GM21381 (cell line): Measurements from ENCODE around the gene ENPP3.
"Not testable (repeated sequence)": the region's sequence is repeated elsewhere in the genome, so short reads cannot be mapped to it uniquely, and the experiment has no call there.

Experiments used
- ATAC-seq: cut with Tn5 transposase; IDR thresholded peaks from one replicate; pipeline ENCODE4 v1.9.1; 2021; ENCODE audit warnings: mild to moderate bottlenecking, moderate library complexity; ENCODE audit not compliant: unreplicated experiment

The ENPP3 gene

DNA sequence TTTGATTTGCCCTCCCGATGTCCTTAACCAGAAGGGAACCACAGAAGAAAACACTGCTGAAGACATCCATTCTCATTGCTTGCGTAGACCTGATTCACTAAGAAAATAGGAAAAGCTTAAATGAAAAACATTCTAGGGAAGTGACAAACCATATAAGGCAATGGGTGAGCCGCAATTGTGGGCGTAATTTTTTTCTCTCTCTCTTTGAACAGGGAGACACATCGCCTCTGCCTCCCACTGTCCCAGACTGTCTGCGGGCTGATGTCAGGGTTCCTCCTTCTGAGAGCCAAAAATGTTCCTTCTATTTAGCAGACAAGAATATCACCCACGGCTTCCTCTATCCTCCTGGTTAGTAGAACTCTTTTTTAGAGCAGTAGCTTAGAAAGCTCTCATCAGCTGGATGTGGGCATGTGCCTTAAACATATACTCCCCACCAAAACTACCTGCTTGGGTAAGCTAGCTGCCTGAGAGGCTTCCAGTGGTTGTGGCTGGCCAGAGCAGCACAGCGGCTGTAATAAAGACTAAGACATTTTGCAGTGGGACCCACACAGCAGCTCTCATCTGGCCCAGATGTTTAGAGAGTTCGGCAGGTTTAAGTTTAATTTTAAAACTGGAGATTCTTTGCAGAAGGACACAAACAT lies 96.4 kb downstream of the ENPP3 start:
- no peak for ATAC-seq

DNA sequence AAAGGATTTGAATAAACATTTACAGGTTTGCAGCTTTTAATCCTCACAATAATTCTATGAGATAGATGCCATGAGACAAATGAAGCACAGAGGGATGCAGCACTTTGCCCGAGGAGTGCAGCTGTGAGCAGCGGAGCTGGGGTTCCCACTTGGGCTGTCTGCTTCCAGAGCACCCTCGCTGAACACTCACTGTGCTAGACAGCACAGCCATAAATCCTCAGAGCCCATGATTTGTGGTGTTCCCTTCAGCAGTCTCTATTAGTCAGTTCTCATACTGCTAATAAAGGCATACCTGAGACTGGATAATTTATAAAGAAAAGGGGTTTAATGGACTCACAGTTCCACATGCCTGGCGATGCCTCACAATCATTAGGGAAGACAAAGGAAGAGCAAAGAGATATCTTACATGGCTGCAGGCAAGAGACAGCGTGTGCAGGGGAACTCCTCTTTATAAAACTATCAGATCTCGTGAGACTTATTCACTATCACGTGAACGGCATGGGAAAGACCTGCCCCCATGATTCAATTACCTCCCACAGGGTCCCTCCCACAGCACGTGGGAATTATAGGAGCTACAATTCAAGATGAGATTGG lies 99.0 kb downstream of the ENPP3 start:
- no peak for ATAC-seq

DNA sequence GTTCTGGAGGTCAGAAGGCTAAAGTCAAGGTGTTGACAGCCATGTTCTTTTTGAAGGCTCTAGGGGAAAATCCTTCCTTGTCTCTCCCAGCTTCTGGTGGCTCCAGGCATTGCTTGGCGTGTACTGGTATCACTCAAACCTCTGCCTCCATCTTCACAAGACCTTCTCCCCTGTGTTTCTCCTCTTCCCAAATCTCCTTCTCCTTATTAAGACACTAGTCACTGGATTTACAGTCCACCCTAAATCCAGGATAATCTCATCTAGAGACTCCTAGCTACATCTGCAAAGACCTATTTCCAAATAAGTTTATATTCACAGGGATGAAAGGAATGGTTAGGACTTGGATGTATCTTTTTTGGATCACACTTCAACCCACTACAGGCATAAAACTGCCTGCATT lies 99.7 kb downstream of the ENPP3 start:
- ATAC-seq = no peak

DNA sequence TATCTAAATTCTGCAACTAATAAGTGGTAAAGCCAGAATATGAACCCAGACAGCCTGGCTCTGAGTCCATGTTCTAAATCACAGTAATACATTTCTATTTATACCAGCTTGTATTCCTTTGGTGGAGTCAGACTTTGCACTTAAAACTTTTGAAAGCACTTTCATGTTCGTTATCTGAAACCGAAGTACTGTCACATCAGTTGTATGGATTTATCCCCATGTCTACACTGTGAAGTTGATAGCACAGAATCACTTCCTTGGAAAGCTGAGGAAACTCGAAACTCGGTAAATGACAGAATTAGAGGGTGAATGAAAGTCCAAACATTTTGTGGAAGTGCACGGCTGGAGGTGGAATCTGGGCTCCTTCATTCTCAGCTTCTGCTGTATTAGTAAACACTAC lies 102.0 kb downstream of the ENPP3 start:
- no peak for ATAC-seq

DNA sequence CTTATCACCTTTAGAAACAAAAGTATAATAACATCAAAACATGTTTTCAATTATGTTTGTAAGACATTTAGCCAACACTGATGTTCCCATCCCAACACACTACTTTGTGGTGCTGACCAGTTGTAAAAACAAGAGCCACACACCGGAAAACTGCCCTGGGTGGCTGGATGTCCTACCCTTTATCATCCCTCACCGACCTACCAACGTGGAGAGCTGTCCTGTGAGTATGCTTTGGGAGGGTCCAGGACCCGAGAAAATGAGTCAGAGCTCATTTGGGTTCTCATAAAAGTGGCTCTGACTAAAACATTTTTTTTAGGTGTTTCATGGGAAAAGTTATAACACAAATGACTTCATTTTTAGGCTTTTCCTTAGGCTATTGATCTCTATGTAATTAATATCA lies 103.1 kb downstream of the ENPP3 start:
- ATAC-seq = no peak

DNA sequence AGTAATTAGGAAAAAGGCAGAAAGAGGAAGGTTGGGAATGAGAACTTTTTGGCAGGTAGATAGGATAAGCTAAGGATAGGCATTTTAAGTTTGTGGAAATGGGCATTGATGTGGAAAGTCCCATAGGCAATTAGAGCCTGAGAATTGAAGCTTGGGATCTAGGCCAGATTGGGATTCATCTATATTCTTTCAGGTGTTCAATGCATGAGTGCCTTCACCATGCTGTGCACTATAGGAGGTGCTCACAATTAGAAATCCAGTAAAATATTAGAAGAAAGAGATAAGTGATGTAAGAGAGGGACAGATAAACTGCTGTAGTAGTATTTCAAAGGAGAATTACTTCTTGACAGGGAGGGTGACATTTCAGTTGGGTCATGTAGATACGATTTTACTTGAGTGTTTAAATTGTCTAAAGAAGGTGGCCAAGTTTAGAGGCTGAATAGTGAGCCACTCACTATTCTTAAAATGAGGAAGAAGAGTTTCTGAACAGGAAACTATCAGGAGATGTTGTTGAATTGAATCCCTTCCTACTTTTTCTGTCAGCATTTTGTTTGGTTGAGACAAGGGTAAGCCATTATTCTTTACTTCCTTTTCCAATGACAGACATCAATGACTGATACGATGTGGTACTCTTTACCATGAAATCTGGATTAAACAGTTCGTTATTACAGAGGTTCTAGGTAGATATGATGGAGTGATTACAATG lies 104.7 kb downstream of the ENPP3 start:
- no peak for ATAC-seq

DNA sequence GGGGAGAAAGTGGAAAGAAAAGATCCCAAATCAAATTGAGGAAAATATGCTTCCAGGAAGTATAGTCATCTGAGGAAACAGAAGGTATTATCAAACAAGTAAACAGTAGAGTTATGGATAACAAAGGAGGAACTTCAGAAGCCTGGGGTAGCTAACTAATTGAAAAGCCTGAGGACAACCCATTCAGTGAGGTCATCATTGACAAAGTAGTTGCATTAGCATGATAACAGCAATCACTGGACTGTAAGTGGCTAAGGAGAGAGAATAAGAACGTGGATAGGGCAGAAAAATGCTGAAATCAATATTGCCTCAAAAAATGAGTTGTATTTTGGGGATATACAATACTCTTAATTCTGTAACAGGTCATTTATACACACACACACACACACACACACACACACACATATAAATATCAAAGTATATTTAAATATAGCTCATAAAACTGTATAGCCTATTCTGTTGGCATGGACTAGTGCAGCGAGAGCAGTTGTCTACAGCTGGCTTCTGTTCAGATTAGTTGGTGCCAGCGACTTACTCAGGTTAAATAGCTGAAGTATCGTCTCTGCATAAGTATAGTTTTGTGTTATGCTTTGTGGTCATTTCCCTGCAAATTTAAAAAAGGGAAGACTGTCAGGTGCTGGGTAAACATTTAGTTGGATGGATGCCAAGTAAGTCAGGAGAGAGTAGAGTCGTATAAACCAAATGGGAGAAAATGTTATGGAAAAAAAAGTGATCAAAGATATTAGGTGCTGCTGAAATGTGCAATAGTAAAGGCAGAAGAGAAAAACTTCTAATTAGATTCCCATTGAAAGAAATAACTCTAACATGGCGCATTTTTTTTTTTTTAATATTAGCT lies 107.6 kb downstream of the ENPP3 start:
- no peak for ATAC-seq

DNA sequence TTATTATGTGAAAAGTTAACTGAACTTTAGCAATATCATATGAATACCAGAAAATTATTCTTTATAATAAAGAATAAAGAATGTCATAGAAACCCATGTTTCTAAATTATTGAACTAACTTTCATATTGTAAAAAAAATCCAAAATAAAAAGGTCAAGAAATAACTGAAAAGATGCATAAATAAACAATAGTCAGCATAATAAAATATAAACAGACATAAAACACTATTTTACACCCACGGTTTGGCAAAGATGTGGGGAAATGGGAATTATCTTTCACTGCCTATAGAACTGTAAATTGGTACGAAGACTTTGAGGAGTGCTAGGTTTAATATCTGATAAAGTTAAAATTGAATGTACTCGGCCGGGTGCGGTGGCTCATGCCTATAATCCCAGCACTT lies 108.4 kb downstream of the ENPP3 start:
- ATAC-seq = no peak

DNA sequence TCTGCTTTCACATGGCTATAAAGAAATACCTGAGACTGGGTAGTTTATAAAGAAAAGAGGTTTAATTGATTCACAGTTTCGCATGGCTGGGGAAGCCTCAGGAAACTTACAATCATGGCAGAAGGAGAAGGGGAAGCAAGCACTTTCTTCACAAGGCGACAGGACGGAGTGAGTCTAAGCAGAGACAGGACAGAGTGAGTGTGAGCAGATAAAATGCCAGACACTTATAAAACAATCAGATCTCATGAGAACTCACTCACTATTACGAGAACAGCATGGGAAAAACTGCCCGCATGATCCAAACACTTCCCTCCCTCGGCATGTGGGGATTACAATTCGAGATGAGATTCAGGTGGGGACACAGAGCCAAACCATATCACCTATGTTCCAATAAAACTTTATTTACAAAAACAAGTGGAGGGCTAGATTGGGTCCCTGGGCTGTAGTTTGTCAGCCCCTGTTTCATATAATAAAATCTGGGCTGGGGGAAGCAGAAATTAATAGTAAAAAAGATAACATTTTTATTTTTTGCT lies 110.8 kb downstream of the ENPP3 start:
- ATAC-seq = no peak

DNA sequence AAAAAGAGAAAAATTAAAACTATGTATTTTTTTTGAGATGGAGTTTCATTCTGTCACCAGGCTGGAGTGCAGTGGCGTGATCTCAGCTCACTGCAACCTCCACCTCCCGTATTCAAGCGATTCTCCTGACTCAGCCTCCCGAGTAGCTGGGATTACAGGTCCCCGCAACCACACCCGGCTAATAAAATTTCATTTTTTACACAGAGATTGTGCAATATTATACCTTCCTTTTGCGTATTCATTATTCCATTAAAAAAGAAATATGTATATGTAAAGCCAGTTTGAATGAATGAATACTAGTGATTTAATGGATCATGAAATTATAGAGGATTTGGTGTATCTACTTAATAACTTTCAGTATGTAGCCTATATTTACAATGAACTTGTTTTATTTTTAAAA lies 111.9 kb downstream of the ENPP3 start:
- no peak for ATAC-seq

DNA sequence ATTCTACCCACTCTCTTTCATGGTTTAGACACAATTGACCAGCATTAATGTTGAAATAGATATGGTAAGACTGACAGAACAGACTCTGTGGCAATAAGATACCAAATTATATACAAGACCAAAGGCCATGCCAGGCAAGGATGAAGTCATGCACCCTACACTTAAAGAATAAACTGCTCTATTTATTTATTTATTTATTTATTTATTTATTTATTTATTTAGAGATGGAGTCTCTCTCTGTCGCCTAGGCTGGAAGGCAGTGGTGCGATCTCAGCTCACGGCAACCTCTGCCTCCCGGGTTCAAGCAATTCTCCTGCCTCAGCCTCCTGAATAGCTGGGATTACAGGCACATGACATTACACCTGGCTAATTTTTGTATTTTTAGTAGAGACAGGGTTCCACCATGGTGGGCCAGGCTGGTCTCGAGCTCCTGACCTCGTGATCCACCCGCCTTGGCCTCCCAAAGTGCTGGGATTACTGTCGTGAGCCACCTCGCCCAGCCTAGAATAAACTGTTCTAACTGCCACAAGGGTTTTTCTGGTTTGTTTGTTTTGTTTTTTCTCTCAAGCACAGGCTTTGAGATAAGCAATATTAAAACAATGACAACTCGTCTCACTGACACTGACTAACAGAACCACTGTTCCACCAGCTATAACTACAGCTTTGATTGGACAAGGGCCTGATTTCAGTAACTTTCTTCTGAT lies 114.1 kb downstream of the ENPP3 start:
- not testable (repeated sequence) for ATAC-seq

DNA sequence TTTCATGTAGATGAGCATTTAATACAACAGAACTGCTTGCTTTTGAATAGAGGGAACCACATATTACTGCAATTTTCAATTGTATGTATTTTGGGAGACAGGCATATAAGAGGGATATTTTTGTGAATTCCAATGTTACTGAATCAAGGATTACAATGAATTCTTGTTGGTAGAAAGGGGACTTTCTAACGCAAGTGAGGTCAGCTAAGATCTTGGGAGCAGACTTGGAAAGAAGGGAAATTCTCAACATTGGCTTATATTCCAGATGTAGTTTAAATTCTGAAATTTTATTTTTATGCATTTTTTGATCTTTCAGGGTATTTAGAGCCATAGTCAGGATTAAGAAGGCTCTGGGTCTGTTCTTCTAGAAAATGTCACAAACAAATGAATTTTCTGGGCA lies 117.0 kb downstream of the ENPP3 start:
- no peak for ATAC-seq

DNA sequence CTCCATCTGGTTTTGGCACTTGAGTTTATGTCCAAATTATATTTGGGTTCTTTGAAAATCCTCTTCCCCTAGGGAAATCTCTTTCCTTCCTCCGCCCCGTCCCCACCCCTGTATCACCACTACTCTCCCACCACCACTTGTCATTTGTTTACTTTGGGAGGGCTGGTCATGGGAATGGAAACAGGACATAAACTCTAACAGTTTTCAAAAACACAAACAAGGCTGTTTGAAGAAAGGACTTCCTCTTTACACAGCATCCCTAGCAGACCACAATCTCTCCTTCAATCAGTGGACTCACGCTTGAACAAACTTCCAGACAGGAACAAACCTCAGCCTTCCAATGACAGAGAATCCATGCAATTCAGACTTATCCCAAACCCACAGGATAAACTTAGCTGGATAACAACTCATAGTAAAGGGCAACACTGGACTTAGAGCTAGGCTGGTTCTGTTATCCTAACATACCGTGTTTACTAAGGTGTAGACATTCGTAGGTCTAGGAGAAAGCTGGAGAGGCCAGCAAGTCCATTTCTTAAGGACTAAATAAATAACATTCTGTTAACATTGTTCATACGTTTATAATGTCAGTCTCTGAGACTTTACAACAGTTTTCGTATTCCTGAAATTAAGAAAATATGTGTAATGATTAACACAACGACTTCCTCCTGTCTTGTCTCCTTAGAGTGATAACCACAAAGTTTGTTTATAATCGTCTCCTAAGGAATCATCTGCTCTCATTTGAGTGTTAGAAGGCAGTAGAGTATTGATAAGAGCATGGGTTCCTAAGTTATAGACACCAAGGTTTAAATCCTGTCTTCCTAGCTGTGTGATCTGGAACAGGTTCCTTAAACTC lies 117.8 kb downstream of the ENPP3 start:
- ATAC-seq = no peak

DNA sequence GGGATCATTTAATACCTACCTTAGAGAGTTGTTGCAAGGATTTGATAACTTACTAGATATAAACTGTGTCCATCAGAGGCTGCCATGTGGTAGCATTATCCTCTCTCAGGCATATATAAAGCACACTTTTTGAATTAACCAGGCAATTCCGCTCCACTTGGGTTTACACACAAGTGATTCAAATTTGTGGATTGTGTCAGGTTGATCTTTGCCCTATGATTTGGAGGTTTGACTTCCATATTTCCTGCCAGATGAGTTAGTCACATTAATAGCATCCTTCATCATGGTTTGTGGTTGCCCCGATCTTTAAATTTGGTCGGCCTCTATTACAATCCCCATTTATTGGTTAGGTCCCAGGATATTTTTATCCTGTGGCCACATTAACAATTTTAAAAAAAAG lies 118.5 kb downstream of the ENPP3 start:
- ATAC-seq = no peak

DNA sequence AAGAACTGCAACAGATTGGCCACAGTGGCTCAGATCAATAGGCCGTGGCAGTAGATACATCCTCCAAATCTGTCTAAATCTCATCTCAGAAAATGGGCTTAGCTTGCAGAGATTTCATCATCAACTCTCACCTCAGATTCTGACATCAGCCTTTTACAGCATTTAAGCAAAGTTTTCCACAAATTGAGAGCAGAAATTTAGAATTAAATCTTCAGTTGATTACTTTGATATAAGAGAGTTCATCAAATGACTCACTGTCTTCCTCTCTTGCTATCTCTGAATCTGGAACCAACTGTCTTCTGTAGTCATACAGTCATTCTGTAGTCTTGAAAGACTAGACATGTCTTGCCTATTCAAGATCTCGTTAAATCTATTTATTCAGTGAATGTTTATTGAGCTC lies 118.9 kb downstream of the ENPP3 start:
- ATAC-seq = no peak

DNA sequence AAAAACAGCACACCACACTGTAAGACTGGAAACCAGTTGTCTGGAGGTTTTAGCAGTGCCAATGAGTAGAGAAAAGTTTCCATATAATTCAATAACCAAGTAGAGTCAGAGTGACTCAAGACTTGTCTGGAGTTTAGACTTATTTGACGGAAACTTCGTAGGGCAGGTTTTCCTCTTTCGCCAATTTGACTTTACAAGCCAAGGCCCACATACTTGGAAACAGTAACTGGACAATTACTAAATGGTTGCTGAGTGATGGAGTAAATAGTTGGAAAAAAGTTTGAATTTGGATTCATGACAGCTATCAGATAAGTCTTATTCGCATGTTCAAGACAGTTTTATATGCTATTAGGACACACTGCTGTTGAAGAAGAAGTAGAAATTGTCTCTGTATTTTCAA lies 121.8 kb downstream of the ENPP3 start:
- ATAC-seq = no peak

DNA sequence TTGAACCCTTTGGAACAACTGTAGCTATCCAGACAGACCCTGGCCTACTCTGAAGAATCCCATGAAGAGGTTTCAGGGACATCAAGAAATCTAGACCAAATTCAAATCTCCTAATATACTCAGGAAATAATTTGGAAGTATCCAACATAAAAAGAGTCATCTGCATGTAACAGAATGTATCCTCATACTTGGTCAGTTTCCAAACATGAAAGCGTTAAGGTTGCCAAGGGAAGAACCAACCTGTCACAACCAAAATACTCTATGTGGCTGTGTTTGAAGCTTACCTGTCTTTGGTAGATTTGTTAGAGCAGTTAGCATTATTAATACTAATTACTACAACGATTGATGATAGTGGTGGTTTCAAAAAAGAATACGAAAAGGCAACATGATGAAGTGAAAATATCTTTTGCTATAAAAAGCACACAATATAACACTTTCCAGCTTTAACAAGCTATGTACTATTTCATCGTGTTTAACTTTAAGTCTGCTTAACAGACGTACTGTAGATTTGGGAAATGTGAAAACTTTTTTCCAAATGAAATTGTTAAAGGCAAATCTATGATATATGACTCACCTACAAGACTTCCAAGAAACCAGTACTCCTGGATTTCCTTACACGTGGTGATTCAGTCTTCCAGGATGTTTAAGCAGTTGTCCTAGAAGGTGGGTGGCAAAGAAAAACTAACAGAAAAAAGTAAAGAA lies 124.1 kb downstream of the ENPP3 start:
- ATAC-seq = no peak

DNA sequence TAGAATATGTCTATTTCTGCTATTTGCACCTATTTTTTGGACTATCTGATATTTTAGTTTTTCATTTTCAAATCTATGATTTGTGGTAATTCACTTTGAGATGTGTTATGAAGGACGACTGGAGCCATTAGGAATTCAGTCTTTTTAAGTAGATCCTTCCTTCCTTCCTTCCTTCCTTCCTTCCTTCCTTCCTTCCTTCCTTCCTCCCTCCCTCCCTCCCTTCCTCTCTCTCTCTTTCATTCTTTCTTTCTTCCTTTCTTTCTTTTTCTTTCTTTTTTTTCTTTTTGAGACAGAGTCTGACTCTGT lies 124.6 kb downstream of the ENPP3 start:
- ATAC-seq = no peak

DNA sequence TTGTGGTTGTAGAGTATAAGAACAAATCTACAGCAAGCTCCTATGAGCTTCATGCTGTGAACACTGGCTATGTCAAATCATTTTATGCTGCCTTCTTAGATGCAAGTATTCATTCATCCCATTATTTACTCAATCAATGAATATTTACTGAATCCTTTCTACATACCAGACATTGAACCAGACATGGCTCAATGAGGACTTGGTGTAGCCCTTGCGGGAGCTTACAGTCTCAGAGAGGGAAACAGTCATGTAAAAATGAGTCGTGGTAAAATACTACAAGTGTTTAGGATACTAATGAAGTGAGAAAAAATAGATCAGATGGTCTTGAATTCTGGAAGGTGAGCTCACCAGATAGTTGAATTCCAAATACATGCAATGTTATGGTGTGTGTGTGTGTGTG lies 125.9 kb downstream of the ENPP3 start:
- no peak for ATAC-seq
